ENCODE measurements around the gene CEND1.

DNA sequence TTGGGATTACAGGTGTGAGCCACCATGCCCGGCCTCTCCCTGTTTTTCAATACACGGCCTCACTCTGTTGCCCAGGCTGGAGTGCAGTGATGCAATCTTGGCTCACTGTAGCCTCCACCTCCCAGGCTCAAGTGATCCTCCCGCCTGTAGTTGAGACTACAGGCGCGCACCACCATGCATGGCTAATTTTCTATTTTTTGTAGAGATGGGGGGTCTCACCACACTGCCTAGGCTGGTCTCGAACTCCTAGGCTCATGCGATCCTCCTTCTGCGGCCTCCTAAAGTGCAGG is 24.1 kb downstream of the CEND1 start:
- TF ChIP-seq, protein P1, sequence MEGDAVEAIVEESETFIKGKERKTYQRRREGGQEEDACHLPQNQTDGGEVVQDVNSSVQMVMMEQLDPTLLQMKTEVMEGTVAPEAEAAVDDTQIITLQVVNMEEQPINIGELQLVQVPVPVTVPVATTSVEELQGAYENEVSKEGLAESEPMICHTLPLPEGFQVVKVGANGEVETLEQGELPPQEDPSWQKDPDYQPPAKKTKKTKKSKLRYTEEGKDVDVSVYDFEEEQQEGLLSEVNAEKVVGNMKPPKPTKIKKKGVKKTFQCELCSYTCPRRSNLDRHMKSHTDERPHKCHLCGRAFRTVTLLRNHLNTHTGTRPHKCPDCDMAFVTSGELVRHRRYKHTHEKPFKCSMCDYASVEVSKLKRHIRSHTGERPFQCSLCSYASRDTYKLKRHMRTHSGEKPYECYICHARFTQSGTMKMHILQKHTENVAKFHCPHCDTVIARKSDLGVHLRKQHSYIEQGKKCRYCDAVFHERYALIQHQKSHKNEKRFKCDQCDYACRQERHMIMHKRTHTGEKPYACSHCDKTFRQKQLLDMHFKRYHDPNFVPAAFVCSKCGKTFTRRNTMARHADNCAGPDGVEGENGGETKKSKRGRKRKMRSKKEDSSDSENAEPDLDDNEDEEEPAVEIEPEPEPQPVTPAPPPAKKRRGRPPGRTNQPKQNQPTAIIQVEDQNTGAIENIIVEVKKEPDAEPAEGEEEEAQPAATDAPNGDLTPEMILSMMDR (IDR thresholded peaks at IDR 0.05; ENCODE audit: low read depth, low read length), result no peak
- TF ChIP-seq EZH2phosphoT487 (IDR thresholded peaks at IDR 0.05; ENCODE audit: low read depth), result no peak
